ENCODE data around the gene JARID2. TPM values are rescaled to one million over a fixed set of nuclear protein-coding genes. Genes with fewer than 3 reads are reported as not detected.

Gene JARID2
- polyA plus RNA-seq, 1 of the 3 experiments (the other 2 are of a cell fraction) = 3.4 TPM

GRCh38 chr6:15392182-15392581, 146.3 kb downstream of the JARID2 start:
- Histone ChIP-seq H3K27me3 (ENCODE audit: insufficient read depth) (no peaks in the 10 kb centered on the region), H3K4me1 (ENCODE audit: control insufficient read depth in 1 of 2, insufficient read depth in 2 of 2, low read depth in 1 of 2, low read length in 1 of 2) (peaks cover 9 to 12% of the 10 kb centered on the region in 2 experiments; a peak in 2 of 4 replicates), H2AFZ (ENCODE audit: low read depth) (no peak overlapping the region), H3K27ac (ENCODE audit: low read depth in 2 of 2, low read length in 1 of 2) (no peak overlapping the region), H3F3A (replicated peaks; ENCODE audit: insufficient read depth) (no peaks in the 10 kb centered on the region), H3K4me2 (no peak overlapping the region), H3K79me2 (ENCODE audit: insufficient read depth) (peaks cover 3% of the 10 kb centered on the region), H3K9me2 (no peaks in the 10 kb centered on the region), H3K36me3 (replicated peaks in 1 of 2; ENCODE audit: control insufficient read depth in 1 of 2, insufficient read depth in 2 of 2, low read length in 1 of 2) (no peaks in the 10 kb centered on the region), H3K9ac (no peak overlapping the region), H3K4me3 (ENCODE audit: low read depth in 2 of 2, low read length in 1 of 2) (no peak overlapping the region), H4K20me1 (ENCODE audit: insufficient read depth) (0 out of 2 replicates have a peak, but pooled peaks cover 4% of the 10 kb centered on the region), H3K9me3 (no peaks in the 10 kb centered on the region)
- no peak for TF ChIP-seq SMC3 (IDR thresholded peaks at IDR 0.05; ENCODE audit: low read depth, low read length)
- TF ChIP-seq JUND (IDR thresholded peaks at IDR 0.05) = no peak
- TF ChIP-seq RCOR1 (IDR thresholded peaks at IDR 0.05; ENCODE audit: low read length) = no peak
- TF ChIP-seq EP300 (IDR thresholded peaks at IDR 0.05; ENCODE audit: borderline replicate concordance in 1 of 2, low read depth in 1 of 2, low read length in 1 of 2) = no peak
- no peak for TF ChIP-seq GATA2 (CRISPR knock-in tag; IDR thresholded peaks at IDR 0.05)
- TF ChIP-seq MAX (IDR thresholded peaks at IDR 0.05; ENCODE audit: low read depth) = no peak
- no peak for TF ChIP-seq NRF1 (IDR thresholded peaks at IDR 0.05; ENCODE audit: low read depth, low read length)
- TF ChIP-seq FOXJ3 (CRISPR knock-in tag; IDR thresholded peaks at IDR 0.05) = no peak
- TF ChIP-seq TEAD4 (IDR thresholded peaks at IDR 0.05; ENCODE audit: borderline replicate concordance, insufficient read depth) = no peak
- no peak for TF ChIP-seq RXRA (IDR thresholded peaks at IDR 0.05; ENCODE audit: borderline replicate concordance, low read depth)
- TF ChIP-seq CHD2 (IDR thresholded peaks at IDR 0.05; ENCODE audit: low read length, partially characterized antibody) = no peak
- no peak for TF ChIP-seq IRF3 (IDR thresholded peaks at IDR 0.05; ENCODE audit: low read depth, low read length)
- TF ChIP-seq, protein P1, sequence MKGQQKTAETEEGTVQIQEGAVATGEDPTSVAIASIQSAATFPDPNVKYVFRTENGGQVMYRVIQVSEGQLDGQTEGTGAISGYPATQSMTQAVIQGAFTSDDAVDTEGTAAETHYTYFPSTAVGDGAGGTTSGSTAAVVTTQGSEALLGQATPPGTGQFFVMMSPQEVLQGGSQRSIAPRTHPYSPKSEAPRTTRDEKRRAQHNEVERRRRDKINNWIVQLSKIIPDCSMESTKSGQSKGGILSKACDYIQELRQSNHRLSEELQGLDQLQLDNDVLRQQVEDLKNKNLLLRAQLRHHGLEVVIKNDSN (IDR thresholded peaks at IDR 0.05; ENCODE audit: borderline replicate concordance, low read depth) = no peak
- no peak for TF ChIP-seq FOXM1 (IDR thresholded peaks at IDR 0.05; ENCODE audit: low read depth)
- TF ChIP-seq FOSL2 (IDR thresholded peaks at IDR 0.05; ENCODE audit: borderline replicate concordance, low read depth) = no peak
- no peak for TF ChIP-seq RAD21 (IDR thresholded peaks at IDR 0.05; ENCODE audit: low read length)
- no peak for TF ChIP-seq TCF12 (IDR thresholded peaks at IDR 0.05)
- TF ChIP-seq RFX5 (IDR thresholded peaks at IDR 0.05; ENCODE audit: low read length) = no peak
- TF ChIP-seq, protein P2, sequence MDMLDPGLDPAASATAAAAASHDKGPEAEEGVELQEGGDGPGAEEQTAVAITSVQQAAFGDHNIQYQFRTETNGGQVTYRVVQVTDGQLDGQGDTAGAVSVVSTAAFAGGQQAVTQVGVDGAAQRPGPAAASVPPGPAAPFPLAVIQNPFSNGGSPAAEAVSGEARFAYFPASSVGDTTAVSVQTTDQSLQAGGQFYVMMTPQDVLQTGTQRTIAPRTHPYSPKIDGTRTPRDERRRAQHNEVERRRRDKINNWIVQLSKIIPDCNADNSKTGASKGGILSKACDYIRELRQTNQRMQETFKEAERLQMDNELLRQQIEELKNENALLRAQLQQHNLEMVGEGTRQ (IDR thresholded peaks at IDR 0.05; ENCODE audit: borderline replicate concordance, low read depth, low read length) = no peak
- no peak for TF ChIP-seq ELF1 (IDR thresholded peaks at IDR 0.05)
- DNase-seq = no peak
- POLR2A ChIA-PET = no interaction called here
- 86% methylated on average over 6 of the region's 6 CpGs for WGBS (ENCODE audit: low lambda C conversion rate)
- CTCF ChIA-PET = interaction anchor here (0.6 to 2.7 kb wide), 4 partner anchors 8 to 1262 kb away, joined by 3 to 27 read pairs (median 4); no protein-coding TSS in a partner anchor

Measured in SK-N-SH (cell line).